Mucosa of descending colon (tissue), 3 donors: ENCODE results near the gene ZBTB33. TPM values are rescaled to one million over a fixed set of nuclear protein-coding genes. Genes with fewer than 3 reads are reported as not detected.
A peak's percentile ranks its signal among the peaks of the same experiment; 100 is the strongest.

ENCODE experiments used
- ATAC-seq: fragments of 200-7000 bp; cut with Tn5 transposase; one replicate; pipeline ENCODE4 v1.9.1; 2020; ENCODE audit warnings: mild to moderate bottlenecking, moderate library complexity
- DNase-seq, 3 donors: peaks; one replicate each; pipeline ENCODE4 v3.0.0-alpha.2; 2020
- H3K36me3 ChIP-seq: fragments of 200-600 bp; one replicate; pipeline ENCODE4 v1.8.0; 2021; ENCODE audit warnings: low read depth, mild to moderate bottlenecking
- H3K4me1 ChIP-seq: fragments of 200-600 bp; one replicate; pipeline ENCODE4 v1.8.0; 2021; ENCODE audit warnings: low read depth, mild to moderate bottlenecking
- H3K4me3 ChIP-seq: fragments of 200-600 bp; one replicate; pipeline ENCODE4 v1.8.0; 2021; ENCODE audit warnings: mild to moderate bottlenecking
- H3K9me3 ChIP-seq: fragments of 200-600 bp; one replicate; pipeline ENCODE4 v1.8.0; 2021; ENCODE audit warnings: mild to moderate bottlenecking
- CTCF ChIP-seq: fragments of 200-600 bp; IDR thresholded peaks from one replicate; pipeline ENCODE4 v1.8.0; 2022; ENCODE audit warnings: antibody characterized with exemption, mild to moderate bottlenecking
- intact Hi-C, 2 donors: fragments of 100-400 bp; cut with DNase I in 1 of 2; cut with micrococcal nuclease in 1 of 2; formaldehyde crosslinking; loops; one replicate each; pipeline versions ENCODE4 v1.11.0 to v1.11.1; 2022; cut with DNase I, micrococcal nuclease
- long read RNA-seq, 2 donors: library from polyadenylated mRNA; unstranded; transcript quantifications; one replicate each; pipeline ENCODE4 v2.0.0, GENCODE V29; 2019 to 2021
- total RNA-seq, 3 donors: library from RNA; stranded (reverse); fragmentation: NEBNext Ultra II Directional in 2 of 3; extraction: Animal tissue kit (Norgen Biotek cat#: 25700) in 2 of 3; gene quantifications; one replicate each; pipeline versions ENCODE4 v1.2.1 to v1.2.4, GENCODE V29; 2021 to 2023
- donor health status: DM: no; HTN: no; CAD: no; lungs with moderate emphysema.
- donor health status: DM: no; HTN: no; CAD: no.
- donor health status: DM: no; HTN: yes; CAD: no.

The ZBTB33 gene, protein sequence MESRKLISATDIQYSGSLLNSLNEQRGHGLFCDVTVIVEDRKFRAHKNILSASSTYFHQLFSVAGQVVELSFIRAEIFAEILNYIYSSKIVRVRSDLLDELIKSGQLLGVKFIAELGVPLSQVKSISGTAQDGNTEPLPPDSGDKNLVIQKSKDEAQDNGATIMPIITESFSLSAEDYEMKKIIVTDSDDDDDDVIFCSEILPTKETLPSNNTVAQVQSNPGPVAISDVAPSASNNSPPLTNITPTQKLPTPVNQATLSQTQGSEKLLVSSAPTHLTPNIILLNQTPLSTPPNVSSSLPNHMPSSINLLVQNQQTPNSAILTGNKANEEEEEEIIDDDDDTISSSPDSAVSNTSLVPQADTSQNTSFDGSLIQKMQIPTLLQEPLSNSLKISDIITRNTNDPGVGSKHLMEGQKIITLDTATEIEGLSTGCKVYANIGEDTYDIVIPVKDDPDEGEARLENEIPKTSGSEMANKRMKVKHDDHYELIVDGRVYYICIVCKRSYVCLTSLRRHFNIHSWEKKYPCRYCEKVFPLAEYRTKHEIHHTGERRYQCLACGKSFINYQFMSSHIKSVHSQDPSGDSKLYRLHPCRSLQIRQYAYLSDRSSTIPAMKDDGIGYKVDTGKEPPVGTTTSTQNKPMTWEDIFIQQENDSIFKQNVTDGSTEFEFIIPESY
- 10 to 100 TPM; 10.2 to 12.5 (median 12.0) TPM for total RNA-seq
- long read RNA-seq, donor 1, full-length matches to known transcripts: 1 of 3 reads
- long read RNA-seq, donor 1, partial matches to known transcripts: 0 of 3 reads
- long read RNA-seq, donor 1, other reads (novel, unspliced or antisense): 2 of 3 reads
- long read RNA-seq, donor 2: 0 reads

GRCh38 chrX:120250522-120251271 is at the start of gene ZBTB33:
TSS of gene ZBTB33 (plus strand) at chrX:120250812. CDS start at chrX:120253416, 2,604 bp downstream.
- Histone ChIP-seq H3K9me3 (no peaks in the 10 kb centered on the region), H3K36me3 (no peaks in the 10 kb centered on the region), H3K4me1 (no peaks in the 10 kb centered on the region), H3K4me3 (peak within 1 kb of the TSS; percentile 42)
- peak; percentile 99 for ATAC-seq
- TF ChIP-seq CTCF: peak; percentile 63
- intact Hi-C loops: no loop called here
- DNase-seq: peak; percentile 90 to 91 (median 91)

- no peaks in the 10 kb centered on the region for H3K36me3 ChIP-seq
- H3K4me3 ChIP-seq: no peak overlapping the region
- no peaks in the 10 kb centered on the region for H3K4me1 ChIP-seq
- H3K9me3 ChIP-seq: no peaks in the 10 kb centered on the region
- no peak for DNase-seq
- intact Hi-C loops: no loop called here
- no peak for TF ChIP-seq CTCF
- no peak for ATAC-seq
These were observed 49.8 kb upstream of the ZBTB33 start for GRCh38 chrX:120200851-120201250.

GRCh38 chrX:120205816-120206753 is 44.5 kb upstream of the ZBTB33 start:
- intact Hi-C loops: no loop called here
- TF ChIP-seq CTCF: no peak
- no peak for DNase-seq
- no peak for ATAC-seq
- Histone ChIP-seq H3K9me3 (no peaks in the 10 kb centered on the region), H3K36me3 (no peaks in the 10 kb centered on the region), H3K4me1 (no peaks in the 10 kb centered on the region), H3K4me3 (no peak overlapping the region)

DNA sequence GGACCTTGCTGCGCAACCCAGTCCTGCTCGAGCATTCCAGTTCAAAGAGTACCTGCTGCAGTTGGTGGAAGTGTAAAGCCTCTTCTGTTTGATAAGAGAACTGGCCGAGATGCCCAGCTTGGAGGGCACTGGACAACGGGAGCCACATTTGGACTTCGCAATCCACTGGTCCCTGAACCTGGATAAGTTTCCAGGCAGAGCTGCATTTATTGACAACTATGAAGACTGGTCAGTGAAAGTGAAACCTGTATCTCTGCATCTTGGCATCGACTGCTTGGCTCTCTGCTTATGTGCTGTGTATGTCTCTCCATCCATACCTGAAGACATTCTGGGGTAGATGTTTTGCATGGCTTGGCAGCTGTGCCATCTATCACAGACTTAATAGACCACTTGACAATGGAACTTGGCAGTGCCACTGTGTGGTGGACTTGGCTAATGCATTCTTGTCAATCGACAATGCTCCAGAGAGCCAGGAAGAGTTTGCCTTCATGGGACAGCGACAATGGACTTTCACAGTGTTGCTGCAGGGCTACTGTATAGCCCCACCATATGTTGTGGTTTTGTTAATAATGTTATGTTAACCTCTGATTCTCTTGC is 43.5 kb upstream of the ZBTB33 start:
- H3K36me3 ChIP-seq: no peaks in the 10 kb centered on the region
- no peak for DNase-seq
- no peaks in the 10 kb centered on the region for H3K9me3 ChIP-seq
- no peak overlapping the region for H3K4me3 ChIP-seq
- intact Hi-C loops: no loop called here
- ATAC-seq: no peak
- H3K4me1 ChIP-seq: no peaks in the 10 kb centered on the region
- no peak for TF ChIP-seq CTCF
